T-helper 1 cell treated with Interleukin-12 subunit alpha and Interleukin-12 subunit beta and Interleukin-4 antibody, amounts not matched to agents 30 ng/mL and 1 ng/mL, for 36 hours (primary cell): ENCODE results near the gene ZNF804A. TPM values are rescaled to one million over a fixed set of nuclear protein-coding genes. Genes with fewer than 3 reads are reported as not detected.

ENCODE experiments used
- intact Hi-C: fragments of 100-400 bp; cut with micrococcal nuclease; formaldehyde crosslinking; loops from one replicate; pipeline ENCODE4 v1.15.1; 2024
- total RNA-seq: library from RNA; stranded (reverse); gene quantifications from 2 replicates; pipeline ENCODE4 v1.2.3, GENCODE V29; 2022

The ZNF804A gene
- not detected in 2 replicates for total RNA-seq

DNA sequence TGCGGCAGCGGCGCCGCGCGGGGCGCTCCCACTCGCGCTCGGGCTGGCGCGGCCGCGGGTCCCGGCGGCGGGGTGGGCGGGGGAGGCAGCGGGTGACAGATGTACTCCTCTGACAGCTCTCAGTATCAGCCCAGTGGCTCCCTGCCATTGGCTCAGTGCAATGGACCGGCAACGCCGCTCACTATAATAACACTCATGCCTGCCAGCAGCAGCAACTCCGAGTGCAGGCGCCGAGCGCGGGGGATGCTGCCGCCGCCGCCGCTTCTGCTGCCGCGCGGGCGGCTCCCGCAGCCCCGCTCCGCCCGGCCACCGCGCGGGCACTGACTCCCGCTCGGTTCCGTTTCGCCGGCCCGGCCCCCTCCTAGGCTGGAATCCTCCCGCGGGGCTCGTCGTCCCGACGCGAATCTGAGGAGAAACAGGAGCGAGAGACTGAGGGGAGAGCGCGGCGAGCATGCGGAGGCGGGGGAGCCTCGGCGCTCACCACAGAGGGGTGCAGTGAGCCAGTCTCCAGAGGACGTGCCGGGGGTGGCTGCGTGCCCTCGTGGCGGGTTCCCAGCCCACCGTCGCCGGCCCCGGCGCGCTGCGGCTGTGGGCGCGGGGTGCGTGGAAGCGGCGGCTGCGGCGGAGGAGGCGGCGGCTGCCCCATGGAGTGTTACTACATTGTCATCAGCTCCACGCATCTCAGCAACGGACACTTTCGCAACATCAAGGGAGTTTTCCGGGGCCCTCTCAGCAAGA lies at the start of gene ZNF804A:
Gene ZNF804A, plus strand, starts transcription at position 214 of the 738 bp plus-strand sequence. Its CDS starts 431 bp downstream, at position 645.
- intact Hi-C loops = no loop called here

DNA sequence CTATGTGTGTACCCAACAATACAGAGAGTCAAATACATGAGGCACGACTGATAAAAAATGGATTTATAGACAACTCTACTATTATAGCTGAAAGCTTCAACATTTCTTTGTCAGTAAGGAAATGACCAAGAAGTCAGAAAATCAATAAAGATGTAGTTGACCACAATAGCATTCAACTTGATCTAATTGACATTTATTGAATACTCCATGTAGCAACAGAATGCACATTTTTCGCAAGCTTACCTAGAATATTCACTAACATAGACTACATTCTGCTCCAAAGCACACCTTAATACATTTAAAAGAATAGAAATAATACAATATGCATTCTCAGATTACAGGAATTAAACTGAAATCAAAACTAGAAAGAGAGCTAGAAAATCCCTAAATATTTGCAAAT lies 49.2 kb upstream of the ZNF804A start:
- intact Hi-C loops = no loop called here

DNA sequence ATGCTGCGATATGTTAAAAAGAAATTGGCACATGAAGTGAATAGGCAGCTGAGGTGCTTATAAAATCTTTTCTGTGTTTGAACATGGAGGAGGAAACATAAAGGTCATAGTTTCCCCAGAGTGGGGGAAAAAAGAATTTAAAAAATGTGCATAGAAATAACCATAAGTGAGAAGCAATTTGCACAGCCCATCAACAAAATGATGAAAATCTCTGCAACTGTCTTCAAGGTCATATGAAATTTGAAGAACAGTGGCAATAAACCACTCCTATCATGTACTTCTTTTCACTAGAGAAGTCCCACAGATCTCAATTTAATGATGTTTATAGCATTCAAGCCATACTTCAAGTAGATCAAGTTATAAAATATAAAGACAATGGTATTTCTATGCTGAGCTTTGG lies 46.7 kb upstream of the ZNF804A start:
- intact Hi-C loops = no loop called here

GRCh38 chr2:184554736-184555135 lies 43.6 kb upstream of the ZNF804A start:
- intact Hi-C loops = no loop called here

- intact Hi-C loops = no loop called here
These were observed 43.0 kb upstream of the ZNF804A start for GRCh38 chr2:184555352-184555751.

GRCh38 chr2:184556639-184557038 lies 41.7 kb upstream of the ZNF804A start:
- intact Hi-C loops = no loop called here

DNA sequence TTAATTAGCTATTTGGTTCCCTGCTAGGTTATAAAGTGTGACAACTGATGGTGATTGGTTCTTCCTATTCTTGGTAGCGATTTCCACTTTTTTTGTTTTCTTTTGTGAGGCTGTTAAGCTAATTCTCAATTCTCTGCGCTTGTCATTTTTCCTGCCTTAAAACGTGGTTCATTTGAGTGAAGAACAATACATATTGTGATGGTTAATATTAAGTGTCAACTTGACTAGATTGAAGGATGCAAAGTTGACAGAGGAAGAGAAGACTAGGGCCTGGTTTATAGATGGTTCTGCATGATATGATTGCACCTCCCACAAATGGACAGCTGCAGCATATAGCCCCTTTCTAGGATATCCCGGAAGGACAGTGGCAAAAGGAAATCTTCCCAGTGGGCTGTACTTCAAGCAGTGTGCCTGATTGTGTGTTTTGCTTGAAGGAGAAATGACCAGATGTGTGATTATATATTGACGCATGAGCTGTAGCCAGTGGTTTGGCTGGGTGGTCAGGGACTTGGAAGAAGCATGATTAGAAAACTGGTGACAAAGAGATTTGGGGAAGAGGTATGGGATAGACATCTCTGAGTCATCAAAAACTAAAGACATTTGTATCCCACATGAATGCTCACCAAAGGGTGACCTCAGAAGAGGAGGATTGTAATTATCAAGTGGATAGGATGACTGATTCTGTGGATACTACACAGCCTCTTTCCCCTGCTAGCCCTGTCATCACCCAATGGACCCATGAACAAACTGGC lies 39.4 kb upstream of the ZNF804A start:
- intact Hi-C loops = no loop called here

GRCh38 chr2:184560603-184561002 lies 37.7 kb upstream of the ZNF804A start:
- intact Hi-C loops = no loop called here

- intact Hi-C loops = no loop called here
These were observed 35.8 kb upstream of the ZNF804A start for GRCh38 chr2:184562532-184562931.

DNA sequence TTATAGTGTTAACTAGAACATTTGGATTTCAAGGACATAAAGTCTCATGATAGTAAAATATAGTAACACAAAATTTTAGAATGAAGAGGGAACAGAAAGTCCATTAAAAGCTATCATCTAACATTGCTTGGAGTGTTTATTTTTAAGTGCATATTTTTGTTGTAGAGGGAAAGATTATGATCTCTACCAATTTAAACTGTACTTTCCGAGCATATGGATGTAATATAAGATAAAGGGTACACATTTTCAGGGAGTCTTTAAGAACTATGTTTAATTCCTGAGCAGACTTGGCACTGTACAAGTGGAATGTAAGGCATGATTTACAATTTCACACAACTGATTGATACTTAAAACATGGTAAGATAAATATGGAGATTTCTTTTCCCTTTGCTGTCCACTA lies 34.2 kb upstream of the ZNF804A start:
- intact Hi-C loops = no loop called here

- intact Hi-C loops = no loop called here
These were observed 31.6 kb upstream of the ZNF804A start for GRCh38 chr2:184566716-184567115.

GRCh38 chr2:184577056-184577455 lies 21.3 kb upstream of the ZNF804A start:
- intact Hi-C loops = no loop called here

DNA sequence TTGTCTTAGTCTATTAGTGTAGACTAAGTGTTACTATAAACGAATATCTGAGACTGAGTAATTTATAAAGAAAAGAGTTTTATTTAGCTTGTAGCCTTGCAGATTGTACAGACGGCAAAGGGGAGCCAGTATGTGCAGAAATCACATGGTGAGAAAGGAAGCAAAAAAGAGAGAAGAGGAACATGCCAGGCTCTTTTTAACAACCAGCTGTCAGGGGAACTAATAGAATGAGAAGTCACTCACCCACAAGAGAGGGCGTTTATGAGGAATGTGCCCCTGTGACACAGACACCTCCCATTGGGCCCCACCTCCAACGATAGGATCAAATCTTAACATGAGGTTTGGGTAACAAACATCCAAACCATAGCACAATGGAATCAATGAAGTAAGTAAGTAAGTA lies 20.6 kb upstream of the ZNF804A start:
- intact Hi-C loops = no loop called here

DNA sequence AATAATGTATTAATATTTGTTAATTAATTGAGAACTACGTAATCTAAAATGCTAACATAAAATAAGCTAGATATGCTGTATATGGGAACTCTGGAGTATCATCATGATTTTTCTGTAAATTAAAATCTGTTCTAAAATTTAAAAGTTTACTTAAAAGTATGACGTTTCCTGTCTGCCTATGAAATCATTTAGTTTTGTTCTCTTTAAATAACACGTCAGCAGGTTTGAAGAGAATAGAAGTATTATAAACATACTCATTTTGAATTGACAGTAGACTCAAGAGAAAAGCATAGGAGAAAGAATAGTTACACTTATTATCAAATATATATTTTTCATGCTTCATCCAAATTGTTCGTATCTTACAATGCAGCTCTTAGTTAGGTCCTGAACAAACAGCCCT lies 19.1 kb upstream of the ZNF804A start:
- intact Hi-C loops = no loop called here

DNA sequence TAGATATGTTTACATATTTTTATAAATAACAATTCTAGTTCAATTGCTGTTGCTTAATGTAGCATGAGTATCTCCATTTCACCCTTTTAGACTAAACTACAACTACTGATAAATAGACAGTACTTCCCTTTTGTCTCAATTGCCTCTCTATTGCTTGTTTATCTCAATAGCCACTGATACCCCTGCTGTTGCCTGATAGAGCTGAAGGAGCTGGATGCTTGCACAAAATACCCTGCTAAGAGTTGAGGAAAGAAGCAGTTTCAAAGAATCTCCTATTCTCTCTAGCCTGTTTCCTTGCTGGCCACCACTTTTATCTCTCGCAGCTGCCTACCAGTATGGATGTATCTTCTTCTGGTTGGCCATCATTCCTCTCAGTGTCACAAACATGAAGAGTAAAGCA lies 16.9 kb upstream of the ZNF804A start:
- intact Hi-C loops = no loop called here

GRCh38 chr2:184589261-184589660 lies 9.1 kb upstream of the ZNF804A start:
- intact Hi-C loops = loop anchor here (2.0 kb wide), 1 partner anchor 20 kb away; no protein-coding TSS in a partner anchor

- intact Hi-C loops = no loop called here
These were observed 1.4 kb upstream of the ZNF804A start for GRCh38 chr2:184596819-184597411.

- intact Hi-C loops = no loop called here
These were observed 748 bp upstream of the ZNF804A start for GRCh38 chr2:184597571-184597991.

GRCh38 chr2:184598002-184598315 lies 370 bp upstream of the ZNF804A start:
- intact Hi-C loops = no loop called here

DNA sequence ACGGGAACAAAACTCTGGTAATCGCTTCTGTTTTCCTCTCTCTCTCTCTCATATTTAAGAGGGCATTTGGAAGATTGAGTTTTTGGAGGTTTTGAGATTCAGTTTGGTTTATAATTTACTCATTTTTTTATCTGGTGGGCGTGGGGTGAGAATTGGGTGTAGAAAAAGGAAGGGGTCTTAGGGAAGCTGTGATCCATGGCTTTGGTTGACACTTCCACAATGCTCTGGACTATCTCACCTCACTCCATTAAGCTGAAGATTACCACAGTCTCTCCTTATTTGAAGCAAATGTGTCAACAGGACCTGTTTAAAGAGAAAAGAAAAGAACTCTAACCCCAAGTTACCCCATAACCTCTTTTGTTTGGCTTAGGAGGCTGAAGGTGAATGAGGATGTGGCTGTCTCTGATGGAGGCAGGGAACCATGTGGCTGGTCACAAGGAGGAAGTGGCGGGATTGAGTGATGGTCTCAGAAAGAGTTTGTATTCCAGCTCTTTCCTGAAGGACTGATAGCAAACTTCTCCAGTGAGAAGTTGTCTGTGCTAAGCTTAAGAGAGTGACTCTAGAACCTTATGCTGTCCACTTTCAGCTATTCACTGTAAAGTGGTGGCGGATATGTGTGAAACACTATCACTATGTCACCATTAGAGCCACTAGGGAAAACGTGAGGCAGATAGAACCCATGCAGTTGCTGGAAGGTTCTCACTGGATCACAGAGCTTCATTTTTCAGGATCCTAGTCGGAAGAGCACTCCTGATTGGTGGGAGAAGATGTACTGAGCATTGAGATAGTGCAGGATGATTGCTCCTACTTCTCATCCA lies 934 bp downstream of the ZNF804A start:
- intact Hi-C loops = no loop called here

- intact Hi-C loops = loop anchor here (2.0 kb wide), 1 partner anchor 17 kb away; no protein-coding TSS in a partner anchor
These were observed 1.5 kb downstream of the ZNF804A start for GRCh38 chr2:184599872-184600222.

- intact Hi-C loops = no loop called here
These were observed 4.4 kb downstream of the ZNF804A start for GRCh38 chr2:184602734-184603133.
